22Rv1 (cell line): ENCODE data around the gene RAI1.
A peak's percentile ranks its signal among the peaks of the same experiment; 100 is the strongest.

Experiments used
- H3K27ac ChIP-seq: fragments of 450-650 bp; 2 replicates; pipeline ENCODE4 v1.5.1; 2017
- CTCF ChIP-seq: fragments of 450-650 bp; IDR thresholded peaks from 2 replicates; pipeline ENCODE4 v1.5.1; 2017; ENCODE audit warnings: mild to moderate bottlenecking
- ZFX ChIP-seq: fragments of 450-650 bp; IDR thresholded peaks from 2 replicates; pipeline ENCODE4 v1.6.1; 2017; ENCODE audit warnings: antibody characterized with exemption, borderline replicate concordance

Gene RAI1

GRCh38 chr17:17849845-17850373 lies 168.7 kb downstream of the RAI1 start:
- H3K27ac ChIP-seq = peak overlapping the region; percentile 34
- TF ChIP-seq ZFX (no peak), CTCF (peak; percentile 17)

- H3K27ac ChIP-seq = no peak overlapping the region
- TF ChIP-seq ZFX = no peak
- no peak for TF ChIP-seq CTCF
Observed at GRCh38 chr17:17851103-17852002, 170.1 kb downstream of the RAI1 start.

- H3K27ac ChIP-seq = no peak overlapping the region
- TF ChIP-seq CTCF (no peak), ZFX (no peak)
Observed at GRCh38 chr17:17852930-17853329, 171.7 kb downstream of the RAI1 start.

GRCh38 chr17:17853811-17854447 lies 172.7 kb downstream of the RAI1 start:
- no peak overlapping the region for H3K27ac ChIP-seq
- TF ChIP-seq ZFX (no peak), CTCF (no peak)

GRCh38 chr17:17855976-17856375 lies 174.7 kb downstream of the RAI1 start:
- TF ChIP-seq CTCF (no peak), ZFX (no peak)
- H3K27ac ChIP-seq = no peak overlapping the region

- H3K27ac ChIP-seq = no peak overlapping the region
- no peak for TF ChIP-seq CTCF
Observed at GRCh38 chr17:17856386-17856785, 175.1 kb downstream of the RAI1 start.

- TF ChIP-seq CTCF (no peak), ZFX (no peak)
- H3K27ac ChIP-seq = no peak overlapping the region
Observed at GRCh38 chr17:17857496-17857895, 176.2 kb downstream of the RAI1 start.
